SK-N-SH treated with all-trans-retinoic acid at 6 μM for 48 hours (cell line): ENCODE measurements around the gene DLG5.

ENCODE experiments used
- ATAC-seq: fragments of 200-7000 bp; cut with Tn5 transposase; 3 replicates; pipeline ENCODE4 v1.9.1; 2020; ENCODE audit warnings: mild to moderate bottlenecking, moderate library complexity
- ARNTL ChIP-seq: fragments of 450-650 bp; formaldehyde crosslinking; IDR thresholded peaks from 2 replicates; pipeline ENCODE4 v1.5.0; 2020; ENCODE audit warnings: low read depth, mild to moderate bottlenecking, moderate library complexity, borderline replicate concordance
- BACH2 ChIP-seq: fragments of 250-450 bp; sonication (Bioruptor Pico); IDR thresholded peaks from 2 replicates; pipeline ENCODE4 v1.9.0; 2021; ENCODE audit warnings: mild to moderate bottlenecking, borderline replicate concordance
- CSDC2 ChIP-seq: fragments of 250-450 bp; sonication (Bioruptor Pico); IDR thresholded peaks from 2 replicates; pipeline ENCODE4 v1.5.0; 2020; ENCODE audit warnings: mild to moderate bottlenecking, moderate library complexity
- CSRNP3 ChIP-seq: fragments of 250-450 bp; sonication (Bioruptor Pico); IDR thresholded peaks from 2 replicates; pipeline ENCODE4 v1.5.1; 2021; ENCODE audit warnings: mild to moderate bottlenecking, moderate library complexity
- ESRRG ChIP-seq: fragments of 250-450 bp; sonication (Bioruptor Pico); IDR thresholded peaks from 2 replicates; pipeline ENCODE4 v1.6.1; 2021; ENCODE audit warnings: mild to moderate bottlenecking
- GLIS3 ChIP-seq: fragments of 250-450 bp; sonication (Bioruptor Pico); IDR thresholded peaks from 2 replicates; pipeline ENCODE4 v1.5.0; 2020; ENCODE audit warnings: mild to moderate bottlenecking, moderate library complexity
- ISL1 ChIP-seq: fragments of 250-450 bp; sonication (Bioruptor Pico); IDR thresholded peaks from 2 replicates; pipeline ENCODE4 v2.1.2; 2022; ENCODE audit warnings: mild to moderate bottlenecking, moderate library complexity
- OSR1 ChIP-seq: fragments of 250-450 bp; sonication (Bioruptor Pico); IDR thresholded peaks from 2 replicates; pipeline ENCODE4 v1.8.0; 2022; ENCODE audit warnings: moderate library complexity, mild to moderate bottlenecking, inconsistent platforms
- SNAI2 ChIP-seq: fragments of 250-450 bp; sonication (Bioruptor Pico); IDR thresholded peaks from 2 replicates; pipeline ENCODE4 v1.5.0; 2020; ENCODE audit warnings: mild to moderate bottlenecking, moderate library complexity
- TCF4 ChIP-seq: fragments of 250-450 bp; sonication (Bioruptor Pico); IDR thresholded peaks from 2 replicates; pipeline ENCODE4 v1.8.0; 2021; ENCODE audit warnings: mild to moderate bottlenecking, moderate library complexity, borderline replicate concordance
- TOX ChIP-seq: fragments of 250-450 bp; sonication (Bioruptor Pico); IDR thresholded peaks from 2 replicates; pipeline ENCODE4 v1.8.0; 2021; ENCODE audit warnings: mild to moderate bottlenecking, moderate library complexity, borderline replicate concordance
- ZC3H10 ChIP-seq: fragments of 250-450 bp; sonication (Bioruptor Pico); IDR thresholded peaks from 2 replicates; pipeline ENCODE4 v1.5.1; 2021; ENCODE audit warnings: mild to moderate bottlenecking, moderate library complexity
- ZFP3 ChIP-seq: fragments of 250-450 bp; sonication (Bioruptor Pico); IDR thresholded peaks from 2 replicates; pipeline ENCODE4 v1.5.0; 2020; ENCODE audit warnings: mild to moderate bottlenecking, moderate library complexity
- ZNF70 ChIP-seq: fragments of 450-650 bp; formaldehyde crosslinking; IDR thresholded peaks from 2 replicates; pipeline ENCODE4 v1.5.0; 2020; ENCODE audit warnings: mild to moderate bottlenecking, moderate library complexity
- ZNF8 ChIP-seq: fragments of 450-650 bp; formaldehyde crosslinking; IDR thresholded peaks from 2 replicates; pipeline ENCODE4 v1.5.0; 2020; ENCODE audit warnings: mild to moderate bottlenecking, moderate library complexity
- TF ChIP-seq, protein P1 (sequence below): fragments of 250-450 bp; sonication (Bioruptor Pico); IDR thresholded peaks from 2 replicates; pipeline ENCODE4 v1.5.1; 2020; ENCODE audit warnings: low read depth, mild to moderate bottlenecking, moderate library complexity
- TF ChIP-seq, protein P2 (sequence below): fragments of 250-450 bp; sonication (Bioruptor Pico); IDR thresholded peaks from 2 replicates; pipeline ENCODE4 v1.8.0; 2020; ENCODE audit warnings: mild to moderate bottlenecking, moderate library complexity, borderline replicate concordance
- TF ChIP-seq, protein P3 (sequence below): fragments of 250-450 bp; sonication (Bioruptor Pico); IDR thresholded peaks from 2 replicates; pipeline ENCODE4 v1.5.0; 2020; ENCODE audit warnings: mild to moderate bottlenecking, moderate library complexity
- TF ChIP-seq, protein P4 (sequence below): fragments of 250-450 bp; sonication (Bioruptor Pico); IDR thresholded peaks from 2 replicates; pipeline ENCODE4 v1.8.0; 2021; ENCODE audit warnings: low read depth, mild to moderate bottlenecking, moderate library complexity, borderline replicate concordance

DLG5 gene

DNA sequence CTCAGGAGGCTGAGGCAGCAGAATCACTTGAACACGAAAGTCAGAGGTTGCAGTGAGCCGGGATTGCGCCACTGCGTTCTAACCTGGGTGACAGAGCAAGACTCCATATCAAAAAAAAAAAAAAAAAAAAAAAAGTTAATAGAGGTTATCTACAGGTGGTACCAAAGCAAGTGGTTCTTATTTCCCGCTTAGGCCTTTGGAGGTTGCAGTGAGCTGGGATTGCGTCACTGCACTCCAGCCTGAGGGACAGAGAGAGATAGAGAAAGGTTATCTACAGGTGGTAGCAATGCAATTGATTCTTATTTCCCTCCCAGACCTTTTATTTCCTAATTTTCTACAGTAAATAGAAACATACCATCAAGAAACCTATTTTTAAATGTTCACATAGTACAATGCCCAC lies 98.2 kb downstream of the DLG5 start:
- no peak for ATAC-seq
- no peak for TF ChIP-seq ZNF70 (CRISPR knock-in tag)
- TF ChIP-seq, protein P1, sequence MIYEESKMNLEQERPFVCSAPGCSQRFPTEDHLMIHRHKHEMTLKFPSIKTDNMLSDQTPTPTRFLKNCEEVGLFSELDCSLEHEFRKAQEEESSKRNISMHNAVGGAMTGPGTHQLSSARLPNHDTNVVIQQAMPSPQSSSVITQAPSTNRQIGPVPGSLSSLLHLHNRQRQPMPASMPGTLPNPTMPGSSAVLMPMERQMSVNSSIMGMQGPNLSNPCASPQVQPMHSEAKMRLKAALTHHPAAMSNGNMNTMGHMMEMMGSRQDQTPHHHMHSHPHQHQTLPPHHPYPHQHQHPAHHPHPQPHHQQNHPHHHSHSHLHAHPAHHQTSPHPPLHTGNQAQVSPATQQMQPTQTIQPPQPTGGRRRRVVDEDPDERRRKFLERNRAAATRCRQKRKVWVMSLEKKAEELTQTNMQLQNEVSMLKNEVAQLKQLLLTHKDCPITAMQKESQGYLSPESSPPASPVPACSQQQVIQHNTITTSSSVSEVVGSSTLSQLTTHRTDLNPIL, result no peak
- TF ChIP-seq TOX, result no peak
- no peak for TF ChIP-seq ISL1
- TF ChIP-seq CSRNP3, result no peak
- TF ChIP-seq, protein P2, sequence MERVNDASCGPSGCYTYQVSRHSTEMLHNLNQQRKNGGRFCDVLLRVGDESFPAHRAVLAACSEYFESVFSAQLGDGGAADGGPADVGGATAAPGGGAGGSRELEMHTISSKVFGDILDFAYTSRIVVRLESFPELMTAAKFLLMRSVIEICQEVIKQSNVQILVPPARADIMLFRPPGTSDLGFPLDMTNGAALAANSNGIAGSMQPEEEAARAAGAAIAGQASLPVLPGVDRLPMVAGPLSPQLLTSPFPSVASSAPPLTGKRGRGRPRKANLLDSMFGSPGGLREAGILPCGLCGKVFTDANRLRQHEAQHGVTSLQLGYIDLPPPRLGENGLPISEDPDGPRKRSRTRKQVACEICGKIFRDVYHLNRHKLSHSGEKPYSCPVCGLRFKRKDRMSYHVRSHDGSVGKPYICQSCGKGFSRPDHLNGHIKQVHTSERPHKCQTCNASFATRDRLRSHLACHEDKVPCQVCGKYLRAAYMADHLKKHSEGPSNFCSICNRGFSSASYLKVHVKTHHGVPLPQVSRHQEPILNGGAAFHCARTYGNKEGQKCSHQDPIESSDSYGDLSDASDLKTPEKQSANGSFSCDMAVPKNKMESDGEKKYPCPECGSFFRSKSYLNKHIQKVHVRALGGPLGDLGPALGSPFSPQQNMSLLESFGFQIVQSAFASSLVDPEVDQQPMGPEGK (CRISPR knock-in tag), result no peak
- TF ChIP-seq ZNF8, result no peak
- TF ChIP-seq ESRRG (CRISPR knock-in tag), result no peak
- TF ChIP-seq, all 23 proteins: peak for 0

GRCh38 chr10:77827366-77827765 lies 99.2 kb downstream of the DLG5 start:
- TF ChIP-seq BACH2 (CRISPR knock-in tag) (no peak), ESRRG (CRISPR knock-in tag) (no peak), ZNF8 (no peak), CSDC2 (CRISPR knock-in tag) (no peak), OSR1 (no peak), ZC3H10 (no peak), ZFP3 (no peak), TCF4 (no peak), ARNTL (no peak)
- TF ChIP-seq, protein P1, result no peak
- TF ChIP-seq, protein P3, sequence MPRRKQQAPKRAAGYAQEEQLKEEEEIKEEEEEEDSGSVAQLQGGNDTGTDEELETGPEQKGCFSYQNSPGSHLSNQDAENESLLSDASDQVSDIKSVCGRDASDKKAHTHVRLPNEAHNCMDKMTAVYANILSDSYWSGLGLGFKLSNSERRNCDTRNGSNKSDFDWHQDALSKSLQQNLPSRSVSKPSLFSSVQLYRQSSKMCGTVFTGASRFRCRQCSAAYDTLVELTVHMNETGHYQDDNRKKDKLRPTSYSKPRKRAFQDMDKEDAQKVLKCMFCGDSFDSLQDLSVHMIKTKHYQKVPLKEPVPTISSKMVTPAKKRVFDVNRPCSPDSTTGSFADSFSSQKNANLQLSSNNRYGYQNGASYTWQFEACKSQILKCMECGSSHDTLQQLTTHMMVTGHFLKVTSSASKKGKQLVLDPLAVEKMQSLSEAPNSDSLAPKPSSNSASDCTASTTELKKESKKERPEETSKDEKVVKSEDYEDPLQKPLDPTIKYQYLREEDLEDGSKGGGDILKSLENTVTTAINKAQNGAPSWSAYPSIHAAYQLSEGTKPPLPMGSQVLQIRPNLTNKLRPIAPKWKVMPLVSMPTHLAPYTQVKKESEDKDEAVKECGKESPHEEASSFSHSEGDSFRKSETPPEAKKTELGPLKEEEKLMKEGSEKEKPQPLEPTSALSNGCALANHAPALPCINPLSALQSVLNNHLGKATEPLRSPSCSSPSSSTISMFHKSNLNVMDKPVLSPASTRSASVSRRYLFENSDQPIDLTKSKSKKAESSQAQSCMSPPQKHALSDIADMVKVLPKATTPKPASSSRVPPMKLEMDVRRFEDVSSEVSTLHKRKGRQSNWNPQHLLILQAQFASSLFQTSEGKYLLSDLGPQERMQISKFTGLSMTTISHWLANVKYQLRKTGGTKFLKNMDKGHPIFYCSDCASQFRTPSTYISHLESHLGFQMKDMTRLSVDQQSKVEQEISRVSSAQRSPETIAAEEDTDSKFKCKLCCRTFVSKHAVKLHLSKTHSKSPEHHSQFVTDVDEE, result no peak
- TF ChIP-seq, protein P4, sequence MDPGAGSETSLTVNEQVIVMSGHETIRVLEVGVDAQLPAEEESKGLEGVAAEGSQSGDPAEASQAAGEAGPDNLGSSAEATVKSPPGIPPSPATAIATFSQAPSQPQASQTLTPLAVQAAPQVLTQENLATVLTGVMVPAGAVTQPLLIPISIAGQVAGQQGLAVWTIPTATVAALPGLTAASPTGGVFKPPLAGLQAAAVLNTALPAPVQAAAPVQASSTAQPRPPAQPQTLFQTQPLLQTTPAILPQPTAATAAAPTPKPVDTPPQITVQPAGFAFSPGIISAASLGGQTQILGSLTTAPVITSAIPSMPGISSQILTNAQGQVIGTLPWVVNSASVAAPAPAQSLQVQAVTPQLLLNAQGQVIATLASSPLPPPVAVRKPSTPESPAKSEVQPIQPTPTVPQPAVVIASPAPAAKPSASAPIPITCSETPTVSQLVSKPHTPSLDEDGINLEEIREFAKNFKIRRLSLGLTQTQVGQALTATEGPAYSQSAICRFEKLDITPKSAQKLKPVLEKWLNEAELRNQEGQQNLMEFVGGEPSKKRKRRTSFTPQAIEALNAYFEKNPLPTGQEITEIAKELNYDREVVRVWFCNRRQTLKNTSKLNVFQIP (CRISPR knock-in tag), result no peak

DNA sequence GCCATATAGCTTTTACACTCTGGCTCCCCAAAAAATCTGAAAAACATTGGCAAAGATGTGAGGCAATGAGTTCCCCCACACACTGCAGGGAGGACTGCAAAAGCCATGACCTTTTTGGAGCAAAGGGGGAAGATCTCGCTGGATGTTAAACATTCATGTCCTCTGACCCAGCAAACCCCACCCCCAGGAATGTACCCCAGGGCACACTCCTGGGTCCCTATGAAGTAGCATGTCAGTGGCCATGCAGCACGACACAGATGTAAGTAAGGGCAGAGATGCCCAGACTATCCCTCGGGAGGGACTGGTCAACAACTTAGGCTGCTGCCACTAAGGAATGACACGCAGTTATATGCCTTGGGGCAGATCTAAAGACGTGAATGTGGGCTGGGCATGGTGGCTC lies 100.6 kb downstream of the DLG5 start:
- ATAC-seq, result no peak
- TF ChIP-seq BACH2 (CRISPR knock-in tag) (no peak), ZC3H10 (no peak), ESRRG (CRISPR knock-in tag) (no peak)
- TF ChIP-seq, protein P1, result no peak

More at GRCh38 chr10:77827366-77827765, 99.2 kb downstream of the DLG5 start:
- no peak for ATAC-seq

- ATAC-seq, result no peak
- TF ChIP-seq TOX, result no peak
- TF ChIP-seq, protein P1, result no peak
- TF ChIP-seq SNAI2, result no peak
- no peak for TF ChIP-seq ZFP3
- no peak for TF ChIP-seq ZNF70 (CRISPR knock-in tag)
- no peak for TF ChIP-seq ISL1
- TF ChIP-seq CSDC2 (CRISPR knock-in tag), result no peak
- no peak for TF ChIP-seq TCF4
- TF ChIP-seq, protein P2 (CRISPR knock-in tag), result no peak
- TF ChIP-seq GLIS3 (CRISPR knock-in tag), result no peak
- TF ChIP-seq BACH2 (CRISPR knock-in tag), result no peak
Measured at GRCh38 chr10:77824908-77825307, 101.6 kb downstream of the DLG5 start.
